ENCODE results near the gene CLDN7. TPM values are rescaled to one million over a fixed set of nuclear protein-coding genes. Genes with fewer than 3 reads are reported as not detected.

CLDN7 gene
- total RNA-seq, 6 experiments from 2014 or later = 0.43 to 3.0 (median 1.7) TPM

DNA sequence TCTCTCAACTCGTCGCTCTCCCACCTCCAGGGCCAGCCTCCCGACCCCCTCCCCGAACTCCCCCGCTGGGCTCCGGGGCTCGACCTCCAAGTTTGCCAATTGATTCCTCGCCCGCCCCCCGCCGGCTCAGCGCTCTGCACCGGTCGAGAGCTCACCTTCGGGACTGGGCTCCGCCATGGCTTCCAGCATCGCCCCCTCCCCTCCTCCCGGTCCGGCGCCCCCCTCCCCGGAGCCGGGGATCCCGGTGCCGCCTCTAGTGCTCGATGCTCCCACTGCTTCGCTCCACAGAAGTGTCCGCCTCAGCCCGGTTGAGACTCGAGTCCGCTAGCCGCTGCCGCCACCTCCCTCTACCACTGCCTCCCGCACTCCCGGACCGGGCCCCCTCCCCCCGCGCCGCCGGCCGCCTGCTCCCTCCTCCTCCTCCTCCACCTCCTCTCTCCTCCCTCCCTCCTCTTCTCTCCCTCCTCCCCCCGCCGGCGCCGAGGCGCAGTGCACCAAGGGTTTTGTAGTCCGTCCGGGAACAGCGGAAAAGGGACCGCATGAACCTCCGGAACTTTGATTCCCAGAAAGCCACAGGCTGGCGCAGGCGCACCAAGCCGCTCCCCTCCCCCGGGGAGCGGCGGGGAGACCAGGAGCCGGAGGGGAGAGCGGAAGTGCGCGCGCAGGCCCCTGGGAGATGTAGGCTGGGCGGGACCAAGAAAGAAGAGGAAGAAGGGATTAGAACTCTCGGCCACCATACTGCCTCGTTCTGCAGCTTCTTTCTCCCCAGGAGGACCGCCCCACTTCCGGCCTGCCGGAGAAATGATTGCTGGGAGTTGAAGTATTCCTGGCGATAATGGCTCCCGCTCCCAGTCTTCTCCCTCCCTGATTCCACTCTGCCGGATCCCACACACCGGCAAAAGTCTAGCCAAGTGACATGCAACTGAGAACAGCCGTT is 22.9 kb downstream of the CLDN7 start, which contains the start of gene PHF23:
Gene PHF23 (minus strand): TSS at position 367 of the 937 bp plus-strand sequence. CDS start 178 bp downstream, at position 189.
- peaks cover 62% of the 10 kb centered on the region for H3K4me1 Mint-ChIP-seq (ENCODE audit: low read depth)
- H3K27ac Mint-ChIP-seq = peak within 1 kb of the TSS; percentile 94
- peak; percentile 99 for DNase-seq
- peak within 1 kb of the TSS; percentile 93 for H3K4me3 Mint-ChIP-seq
- H3K9me3 Mint-ChIP-seq = no peaks in the 10 kb centered on the region
- H3K27me3 Mint-ChIP-seq (ENCODE audit: insufficient read depth) = peaks cover 11% of the 10 kb centered on the region
- TF ChIP-seq CTCF (IDR thresholded peaks at IDR 0.05) = peak; percentile 35; the same call in 1 of the 2 replicates
- H3K36me3 Mint-ChIP-seq (ENCODE audit: low read depth) = peaks cover 52% of the 10 kb centered on the region

GRCh38 chr17:7238420-7239090 is 23.7 kb downstream of the CLDN7 start:
- Mint-ChIP-seq H3K4me3 (peak overlapping the region; percentile 93), H3K9me3 (no peaks in the 10 kb centered on the region), H3K4me1 (ENCODE audit: low read depth) (peaks cover 62% of the 10 kb centered on the region), H3K27me3 (ENCODE audit: insufficient read depth) (peaks cover 12% of the 10 kb centered on the region), H3K36me3 (ENCODE audit: low read depth) (peaks cover 52% of the 10 kb centered on the region), H3K27ac (peak overlapping the region; percentile 85)
- no peak for DNase-seq
- no peak for TF ChIP-seq CTCF (IDR thresholded peaks at IDR 0.05)

- TF ChIP-seq CTCF (IDR thresholded peaks at IDR 0.05) = no peak
- H3K9me3 Mint-ChIP-seq = no peaks in the 10 kb centered on the region
These were observed 24.4 kb downstream of the CLDN7 start for GRCh38 chr17:7237761-7238419.

GRCh38 chr17:7237266-7237760 is 25.0 kb downstream of the CLDN7 start:
- no peak for TF ChIP-seq CTCF (IDR thresholded peaks at IDR 0.05)
- Mint-ChIP-seq H3K27me3 (ENCODE audit: insufficient read depth) (peaks cover 12% of the 10 kb centered on the region), H3K36me3 (ENCODE audit: low read depth) (peaks cover 60% of the 10 kb centered on the region), H3K27ac (peak overlapping the region; percentile 85), H3K4me1 (ENCODE audit: low read depth) (peaks cover 68% of the 10 kb centered on the region), H3K9me3 (no peaks in the 10 kb centered on the region), H3K4me3 (peak overlapping the region; percentile 93)
- no peak for DNase-seq

More at GRCh38 chr17:7237761-7238419, 24.4 kb downstream of the CLDN7 start:
- no peak for DNase-seq
- H3K4me3 Mint-ChIP-seq = peak overlapping the region; percentile 93
- H3K27ac Mint-ChIP-seq = peak overlapping the region; percentile 85
- peaks cover 58% of the 10 kb centered on the region for H3K36me3 Mint-ChIP-seq (ENCODE audit: low read depth)
- peaks cover 12% of the 10 kb centered on the region for H3K27me3 Mint-ChIP-seq (ENCODE audit: insufficient read depth)
- peaks cover 64% of the 10 kb centered on the region for H3K4me1 Mint-ChIP-seq (ENCODE audit: low read depth)

- Mint-ChIP-seq H3K36me3 (ENCODE audit: low read depth) (peaks cover 65% of the 10 kb centered on the region), H3K27ac (peak overlapping the region; percentile 85), H3K9me3 (no peaks in the 10 kb centered on the region), H3K4me1 (ENCODE audit: low read depth) (peaks cover 72% of the 10 kb centered on the region), H3K4me3 (peak overlapping the region; percentile 93), H3K27me3 (ENCODE audit: insufficient read depth) (peaks cover 10% of the 10 kb centered on the region)
- no peak for DNase-seq
- no peak for TF ChIP-seq CTCF (IDR thresholded peaks at IDR 0.05)
These were observed 25.5 kb downstream of the CLDN7 start for GRCh38 chr17:7236808-7237207.
